ENCODE data around the gene SYT5.
"Not testable (repeated sequence)": the region's sequence is repeated elsewhere in the genome, so short reads cannot be mapped to it uniquely, and the experiment has no call there.

Gene SYT5

DNA sequence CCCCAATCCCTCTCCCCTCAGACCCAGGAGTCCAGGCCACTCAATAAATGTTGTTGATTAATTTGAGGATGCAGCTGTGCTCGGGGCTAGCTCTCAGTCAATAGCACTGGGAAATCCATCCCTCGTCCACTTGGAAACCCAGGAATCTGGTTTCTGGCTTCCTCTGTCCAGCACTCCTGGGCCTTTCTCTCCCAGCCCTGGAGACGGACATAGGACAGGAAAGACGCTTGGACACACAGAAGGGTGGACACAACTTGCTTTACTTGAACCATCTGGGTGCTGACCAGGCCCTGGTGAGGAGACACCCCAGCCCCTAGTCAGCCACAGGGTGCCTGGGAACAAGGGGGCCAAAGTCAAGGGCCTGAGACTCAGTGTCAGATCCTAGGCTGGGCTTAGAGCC is 21.7 kb downstream of the SYT5 start:
- DNase-seq (ENCODE audit: low spot score), result no peak
- no peak for TF ChIP-seq CTCF (conservative IDR thresholded peaks at IDR 0.05; ENCODE audit: low read depth)
- ChIA-PET CTCF (interaction anchor here (2.4 to 3.6 kb wide), 2 partner anchors 12 to 18 kb away, joined by 13 to 31 read pairs; no protein-coding TSS in a partner anchor), POLR2A (ENCODE audit: low non-redundant PET) (no interaction called here)
- H3K27ac ChIP-seq, result peak overlapping the region; percentile 97

DNA sequence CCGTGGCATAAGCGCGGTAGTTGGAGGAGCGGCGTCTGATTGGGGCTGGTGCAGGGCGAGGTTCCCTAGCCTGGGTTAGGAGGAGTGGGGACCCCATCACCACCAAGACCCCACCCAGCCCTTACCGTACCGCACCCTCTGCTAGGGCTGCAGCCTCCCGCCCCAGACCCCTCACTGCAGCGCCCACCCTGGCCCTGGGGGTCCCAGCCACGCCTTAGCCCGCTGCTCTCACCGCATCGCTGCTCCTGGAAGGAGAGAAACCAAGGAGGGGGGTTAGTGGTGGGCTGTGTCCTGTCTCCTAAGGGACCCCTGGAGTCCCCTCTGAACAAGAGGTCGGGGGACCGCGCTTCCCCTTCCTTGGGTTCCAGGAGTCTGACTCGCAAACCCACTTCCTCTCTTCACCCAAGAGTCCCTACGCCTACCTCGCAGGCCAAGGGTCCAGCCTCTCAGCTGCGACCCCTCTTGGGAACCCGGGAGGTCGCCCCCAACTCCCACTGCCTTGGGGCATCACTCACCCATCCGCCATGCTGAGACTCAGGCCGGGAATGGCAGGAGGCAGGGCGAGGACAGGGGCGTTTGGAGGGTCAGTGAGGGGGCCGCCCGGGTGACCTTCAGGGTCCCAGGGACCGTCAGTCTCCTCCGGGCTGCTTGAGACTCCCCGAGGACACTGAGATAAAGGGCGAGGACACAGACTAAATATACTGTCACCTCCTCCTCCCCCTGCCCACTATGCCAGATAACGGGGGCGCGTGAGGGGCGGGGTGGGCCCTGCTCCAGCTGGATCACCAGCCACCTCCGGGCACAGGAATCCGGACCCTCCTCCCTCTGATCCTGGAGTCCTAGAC is 22.8 kb downstream of the SYT5 start, which contains the start of gene TNNI3:
Gene TNNI3 (minus strand): TSS at position 669 of the 845 bp plus-strand sequence. CDS start 143 bp downstream, at position 526.
- peak within 1 kb of the TSS; percentile 97 for H3K27ac ChIP-seq

GRCh38 chr19:55156202-55157063 is 23.7 kb downstream of the SYT5 start:
- DNase-seq (ENCODE audit: low spot score), result peak; percentile 79
- POLR2A ChIA-PET (ENCODE audit: low non-redundant PET), result no interaction called here
- peak overlapping the region; percentile 58 for H3K27ac ChIP-seq
- CTCF ChIA-PET, result interaction anchor here (0.9 kb wide), 1 partner anchor 10 kb away, joined by 4 read pairs; no protein-coding TSS in a partner anchor
- TF ChIP-seq CTCF (conservative IDR thresholded peaks at IDR 0.05; ENCODE audit: low read depth), result no peak

More for the DNA sequence above, 22.8 kb downstream of the SYT5 start, which contains the start of gene TNNI3:
- POLR2A ChIA-PET (ENCODE audit: low non-redundant PET), result interaction anchor here (0.6 kb wide), 2 partner anchors 59 to 215 kb away, joined by 3 read pairs; no protein-coding TSS in a partner anchor
- DNase-seq (ENCODE audit: low spot score), result no peak
- CTCF ChIA-PET, result interaction anchor here (0.7 kb wide), 1 partner anchor 332 kb away, joined by 3 read pairs; no protein-coding TSS in a partner anchor
- no peak for TF ChIP-seq CTCF (conservative IDR thresholded peaks at IDR 0.05; ENCODE audit: low read depth)

GRCh38 chr19:55155784-55156183 is 24.3 kb downstream of the SYT5 start:
- CTCF ChIA-PET, result interaction anchor here (0.9 kb wide), 1 partner anchor 9 kb away, joined by 4 read pairs; no protein-coding TSS in a partner anchor
- H3K27ac ChIP-seq, result peak overlapping the region; percentile 58
- DNase-seq (ENCODE audit: low spot score); POLR2A ChIA-PET (ENCODE audit: low non-redundant PET): not testable (repeated sequence)

- ChIA-PET CTCF (no interaction called here), POLR2A (ENCODE audit: low non-redundant PET) (no interaction called here)
- TF ChIP-seq CTCF (conservative IDR thresholded peaks at IDR 0.05; ENCODE audit: low read depth), result no peak
- H3K27ac ChIP-seq, result peak overlapping the region; percentile 10; the same call in 1 of the 2 replicates
- no peak for DNase-seq (ENCODE audit: low spot score)
Measured at GRCh38 chr19:55153652-55154264, 26.3 kb downstream of the SYT5 start.

- ChIA-PET POLR2A (ENCODE audit: low non-redundant PET) (no interaction called here), CTCF (interaction anchor here (1.1 to 1.5 kb wide), 2 partner anchors 8 to 14 kb away, joined by 4 to 9 read pairs; no protein-coding TSS in a partner anchor)
- H3K27ac ChIP-seq, result peak overlapping the region; percentile 45
- TF ChIP-seq CTCF (conservative IDR thresholded peaks at IDR 0.05; ENCODE audit: low read depth), result no peak
- no peak for DNase-seq (ENCODE audit: low spot score)
Measured at GRCh38 chr19:55152017-55152416, 28.1 kb downstream of the SYT5 start.
